SK-N-SH treated with all-trans-retinoic acid at 6 μM for 48 hours (cell line): ENCODE measurements around the gene ATP6V0C.
A peak's percentile ranks its signal among the peaks of the same experiment; 100 is the strongest.

Source experiments
- ATAC-seq: fragments of 200-7000 bp; cut with Tn5 transposase; 3 replicates; pipeline ENCODE4 v1.9.1; 2020; ENCODE audit warnings: mild to moderate bottlenecking, moderate library complexity
- BACH2 ChIP-seq: fragments of 250-450 bp; sonication (Bioruptor Pico); IDR thresholded peaks from 2 replicates; pipeline ENCODE4 v1.9.0; 2021; ENCODE audit warnings: mild to moderate bottlenecking, borderline replicate concordance
- GLIS3 ChIP-seq: fragments of 250-450 bp; sonication (Bioruptor Pico); IDR thresholded peaks from 2 replicates; pipeline ENCODE4 v1.5.0; 2020; ENCODE audit warnings: mild to moderate bottlenecking, moderate library complexity
- OSR1 ChIP-seq: fragments of 250-450 bp; sonication (Bioruptor Pico); IDR thresholded peaks from 2 replicates; pipeline ENCODE4 v1.8.0; 2022; ENCODE audit warnings: moderate library complexity, mild to moderate bottlenecking, inconsistent platforms
- PPARA ChIP-seq: fragments of 250-450 bp; sonication (Bioruptor Pico); IDR thresholded peaks from 2 replicates; pipeline ENCODE4 v1.5.0; 2020; ENCODE audit warnings: mild to moderate bottlenecking, borderline replicate concordance
- RARB ChIP-seq: fragments of 250-450 bp; sonication (Bioruptor Pico); IDR thresholded peaks from 2 replicates; pipeline ENCODE4 v1.8.0; 2021; ENCODE audit warnings: mild to moderate bottlenecking, moderate library complexity
- SNAI2 ChIP-seq: fragments of 250-450 bp; sonication (Bioruptor Pico); IDR thresholded peaks from 2 replicates; pipeline ENCODE4 v1.5.0; 2020; ENCODE audit warnings: mild to moderate bottlenecking, moderate library complexity
- TCF4 ChIP-seq: fragments of 250-450 bp; sonication (Bioruptor Pico); IDR thresholded peaks from 2 replicates; pipeline ENCODE4 v1.8.0; 2021; ENCODE audit warnings: mild to moderate bottlenecking, moderate library complexity, borderline replicate concordance
- ZFP3 ChIP-seq: fragments of 250-450 bp; sonication (Bioruptor Pico); IDR thresholded peaks from 2 replicates; pipeline ENCODE4 v1.5.0; 2020; ENCODE audit warnings: mild to moderate bottlenecking, moderate library complexity
- ZFP30 ChIP-seq: fragments of 450-650 bp; formaldehyde crosslinking; IDR thresholded peaks from 2 replicates; pipeline ENCODE4 v1.5.0; 2022; ENCODE audit warnings: mild to moderate bottlenecking, moderate library complexity
- ZNF565 ChIP-seq: fragments of 450-650 bp; formaldehyde crosslinking; conservative IDR thresholded peaks from 2 replicates; pipeline ENCODE4 v1.5.0; 2020; ENCODE audit warnings: low read depth, mild to moderate bottlenecking, moderate library complexity
- ZNF8 ChIP-seq: fragments of 450-650 bp; formaldehyde crosslinking; IDR thresholded peaks from 2 replicates; pipeline ENCODE4 v1.5.0; 2020; ENCODE audit warnings: mild to moderate bottlenecking, moderate library complexity
- TF ChIP-seq, protein P1 (sequence below): fragments of 250-450 bp; sonication (Bioruptor Pico); IDR thresholded peaks from 2 replicates; pipeline ENCODE4 v1.5.1; 2021; ENCODE audit warnings: mild to moderate bottlenecking, moderate library complexity
- TF ChIP-seq, protein P2 (sequence below): fragments of 250-450 bp; sonication (Bioruptor Pico); IDR thresholded peaks from 2 replicates; pipeline ENCODE4 v1.8.0; 2021; ENCODE audit warnings: low read depth, mild to moderate bottlenecking, moderate library complexity, borderline replicate concordance
- TF ChIP-seq, protein P3 (sequence below): fragments of 250-450 bp; sonication (Bioruptor Pico); IDR thresholded peaks from 2 replicates; pipeline ENCODE4 v1.5.1; 2020; ENCODE audit warnings: low read depth, mild to moderate bottlenecking, moderate library complexity
- TF ChIP-seq, protein P4 (sequence below): fragments of 250-450 bp; sonication (Bioruptor Pico); IDR thresholded peaks from 2 replicates; pipeline ENCODE4 v1.8.0; 2020; ENCODE audit warnings: mild to moderate bottlenecking, moderate library complexity, borderline replicate concordance
- TF ChIP-seq, protein P5 (sequence below): fragments of 250-450 bp; sonication (Bioruptor Pico); IDR thresholded peaks from 2 replicates; pipeline ENCODE4 v1.5.0; 2020; ENCODE audit warnings: mild to moderate bottlenecking, moderate library complexity

The ATP6V0C gene

DNA sequence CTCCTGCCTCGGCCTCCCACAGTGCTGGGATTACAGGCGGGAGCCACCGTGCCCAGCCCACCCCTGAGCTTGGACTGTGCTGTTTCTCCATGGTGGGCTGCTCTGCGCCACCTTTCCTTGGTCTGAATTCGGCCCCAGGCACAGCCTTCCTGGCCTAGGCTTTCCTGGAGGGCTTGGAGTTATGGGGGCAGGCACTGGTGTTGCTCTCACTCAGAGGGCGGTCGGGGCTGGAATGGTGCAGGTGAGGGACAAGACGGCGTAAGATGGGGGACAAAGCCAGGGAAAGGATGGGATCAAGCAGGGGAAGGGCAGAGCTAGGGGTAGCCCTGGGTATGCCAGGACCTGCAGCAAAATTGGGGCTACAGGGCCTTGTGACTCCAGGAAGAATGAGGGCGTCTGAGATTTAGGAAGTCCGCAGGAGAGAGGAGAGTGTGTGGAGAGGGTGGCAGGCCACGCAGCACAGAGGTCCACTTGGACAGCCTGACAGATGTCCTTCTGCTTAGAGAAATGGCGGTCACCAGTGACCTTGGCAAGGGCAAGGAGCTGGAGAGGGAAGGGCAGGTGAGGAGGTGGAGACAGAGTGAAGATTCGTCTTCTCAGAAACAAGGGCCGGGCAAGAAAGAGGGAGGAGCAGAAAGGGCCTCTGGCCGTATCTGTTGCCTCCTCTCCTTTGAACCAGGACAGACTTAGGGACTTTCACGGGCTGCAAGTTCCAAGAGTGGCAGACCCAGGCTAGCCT is 1.6 kb upstream of the ATP6V0C start:
- TF ChIP-seq, protein P1, sequence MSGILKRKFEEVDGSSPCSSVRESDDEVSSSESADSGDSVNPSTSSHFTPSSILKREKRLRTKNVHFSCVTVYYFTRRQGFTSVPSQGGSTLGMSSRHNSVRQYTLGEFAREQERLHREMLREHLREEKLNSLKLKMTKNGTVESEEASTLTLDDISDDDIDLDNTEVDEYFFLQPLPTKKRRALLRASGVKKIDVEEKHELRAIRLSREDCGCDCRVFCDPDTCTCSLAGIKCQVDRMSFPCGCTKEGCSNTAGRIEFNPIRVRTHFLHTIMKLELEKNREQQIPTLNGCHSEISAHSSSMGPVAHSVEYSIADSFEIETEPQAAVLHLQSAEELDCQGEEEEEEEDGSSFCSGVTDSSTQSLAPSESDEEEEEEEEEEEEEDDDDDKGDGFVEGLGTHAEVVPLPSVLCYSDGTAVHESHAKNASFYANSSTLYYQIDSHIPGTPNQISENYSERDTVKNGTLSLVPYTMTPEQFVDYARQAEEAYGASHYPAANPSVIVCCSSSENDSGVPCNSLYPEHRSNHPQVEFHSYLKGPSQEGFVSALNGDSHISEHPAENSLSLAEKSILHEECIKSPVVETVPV = no peak
- TF ChIP-seq, protein P2, sequence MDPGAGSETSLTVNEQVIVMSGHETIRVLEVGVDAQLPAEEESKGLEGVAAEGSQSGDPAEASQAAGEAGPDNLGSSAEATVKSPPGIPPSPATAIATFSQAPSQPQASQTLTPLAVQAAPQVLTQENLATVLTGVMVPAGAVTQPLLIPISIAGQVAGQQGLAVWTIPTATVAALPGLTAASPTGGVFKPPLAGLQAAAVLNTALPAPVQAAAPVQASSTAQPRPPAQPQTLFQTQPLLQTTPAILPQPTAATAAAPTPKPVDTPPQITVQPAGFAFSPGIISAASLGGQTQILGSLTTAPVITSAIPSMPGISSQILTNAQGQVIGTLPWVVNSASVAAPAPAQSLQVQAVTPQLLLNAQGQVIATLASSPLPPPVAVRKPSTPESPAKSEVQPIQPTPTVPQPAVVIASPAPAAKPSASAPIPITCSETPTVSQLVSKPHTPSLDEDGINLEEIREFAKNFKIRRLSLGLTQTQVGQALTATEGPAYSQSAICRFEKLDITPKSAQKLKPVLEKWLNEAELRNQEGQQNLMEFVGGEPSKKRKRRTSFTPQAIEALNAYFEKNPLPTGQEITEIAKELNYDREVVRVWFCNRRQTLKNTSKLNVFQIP (CRISPR knock-in tag) = no peak
- TF ChIP-seq, protein P3, sequence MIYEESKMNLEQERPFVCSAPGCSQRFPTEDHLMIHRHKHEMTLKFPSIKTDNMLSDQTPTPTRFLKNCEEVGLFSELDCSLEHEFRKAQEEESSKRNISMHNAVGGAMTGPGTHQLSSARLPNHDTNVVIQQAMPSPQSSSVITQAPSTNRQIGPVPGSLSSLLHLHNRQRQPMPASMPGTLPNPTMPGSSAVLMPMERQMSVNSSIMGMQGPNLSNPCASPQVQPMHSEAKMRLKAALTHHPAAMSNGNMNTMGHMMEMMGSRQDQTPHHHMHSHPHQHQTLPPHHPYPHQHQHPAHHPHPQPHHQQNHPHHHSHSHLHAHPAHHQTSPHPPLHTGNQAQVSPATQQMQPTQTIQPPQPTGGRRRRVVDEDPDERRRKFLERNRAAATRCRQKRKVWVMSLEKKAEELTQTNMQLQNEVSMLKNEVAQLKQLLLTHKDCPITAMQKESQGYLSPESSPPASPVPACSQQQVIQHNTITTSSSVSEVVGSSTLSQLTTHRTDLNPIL (CRISPR knock-in tag) = no peak
- no peak for TF ChIP-seq OSR1
- no peak for TF ChIP-seq ZNF565
- no peak for TF ChIP-seq RARB (CRISPR knock-in tag)
- ATAC-seq = no peak

DNA sequence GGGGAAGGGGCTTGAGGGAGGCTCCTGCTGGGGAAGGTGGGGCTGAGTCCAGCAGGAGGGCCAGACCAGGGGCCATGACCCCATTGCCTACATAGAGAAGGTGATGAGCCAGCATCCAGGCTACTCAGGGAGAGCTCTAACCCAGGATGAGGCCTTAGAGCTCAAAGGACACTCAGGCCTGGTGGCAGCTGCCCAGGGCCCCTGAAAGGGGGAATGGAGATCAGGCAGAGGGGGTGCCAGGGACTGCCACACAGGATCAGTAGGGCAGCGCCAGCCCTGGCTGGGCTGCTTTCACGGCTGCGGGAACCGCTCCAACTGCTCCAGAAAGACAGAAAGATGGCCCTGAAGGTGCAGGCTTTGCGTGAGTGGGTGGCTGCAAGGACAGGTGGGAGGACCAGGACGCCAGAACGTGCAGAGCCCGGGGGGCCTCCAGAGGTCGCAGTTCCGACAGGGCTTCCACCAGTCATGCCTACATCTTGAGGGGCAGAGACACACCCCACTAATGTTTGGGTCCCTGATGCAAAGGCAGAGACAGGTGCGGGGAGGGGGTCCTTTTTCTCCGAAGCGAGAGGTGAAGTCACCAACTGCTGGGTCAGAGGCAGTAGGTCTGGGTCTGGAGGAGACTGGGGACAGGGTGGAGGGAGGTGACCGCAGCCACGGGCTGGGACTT is 882 bp upstream of the ATP6V0C start:
- peak; percentile 3; the same call in 2 of the 3 replicates for ATAC-seq

DNA sequence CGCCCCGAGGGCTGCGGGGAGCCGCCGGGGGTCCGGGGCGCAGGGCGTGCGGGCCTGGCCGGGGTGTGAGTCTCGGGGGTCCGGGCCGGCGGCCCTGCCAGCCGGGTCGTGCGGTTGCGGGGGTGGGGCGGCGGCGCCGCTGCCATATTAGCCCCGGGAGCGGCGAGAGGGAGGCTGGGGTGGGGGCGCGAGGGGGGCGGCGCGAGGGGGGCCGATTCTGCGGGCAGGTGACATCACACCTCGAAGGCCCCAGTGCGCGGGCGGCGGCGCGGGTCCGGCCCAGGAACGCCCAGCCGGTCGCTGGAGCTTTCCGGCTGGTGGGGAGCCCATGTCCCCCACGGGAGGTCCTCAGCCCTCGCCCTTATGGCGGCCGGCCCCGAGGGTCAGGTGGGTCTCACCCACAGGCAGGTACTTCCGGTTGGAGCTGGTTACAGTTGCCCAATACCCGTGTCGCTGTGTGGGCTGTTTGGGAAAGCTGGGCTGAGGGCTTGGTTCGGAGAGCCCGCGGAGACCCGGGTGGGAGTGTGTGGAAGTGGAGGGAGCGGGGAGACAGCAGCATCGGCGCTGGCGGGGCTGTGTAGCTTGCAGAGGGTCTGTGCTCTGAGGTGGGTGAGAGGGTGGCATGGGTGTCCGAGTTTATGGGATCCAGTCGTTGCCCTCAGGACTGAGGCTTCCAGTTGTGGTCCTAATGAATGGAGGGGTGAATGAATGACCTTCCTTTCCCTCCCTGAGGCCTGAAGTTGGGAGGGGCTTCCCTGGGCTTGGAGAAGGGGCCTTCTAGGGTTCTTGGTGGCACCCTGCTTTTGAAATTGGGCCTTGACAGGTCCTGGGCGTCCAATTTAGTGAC is 804 bp downstream of the ATP6V0C start:
- no peak for ATAC-seq
- TF ChIP-seq ZFP3 (CRISPR knock-in tag) (no peak), RARB (CRISPR knock-in tag) (no peak), PPARA (CRISPR knock-in tag) (no peak), TCF4 (CRISPR knock-in tag) (no peak), GLIS3 (CRISPR knock-in tag) (no peak), ZNF8 (CRISPR knock-in tag) (no peak), ZFP30 (no peak), ZNF565 (no peak)
- TF ChIP-seq, protein P4, sequence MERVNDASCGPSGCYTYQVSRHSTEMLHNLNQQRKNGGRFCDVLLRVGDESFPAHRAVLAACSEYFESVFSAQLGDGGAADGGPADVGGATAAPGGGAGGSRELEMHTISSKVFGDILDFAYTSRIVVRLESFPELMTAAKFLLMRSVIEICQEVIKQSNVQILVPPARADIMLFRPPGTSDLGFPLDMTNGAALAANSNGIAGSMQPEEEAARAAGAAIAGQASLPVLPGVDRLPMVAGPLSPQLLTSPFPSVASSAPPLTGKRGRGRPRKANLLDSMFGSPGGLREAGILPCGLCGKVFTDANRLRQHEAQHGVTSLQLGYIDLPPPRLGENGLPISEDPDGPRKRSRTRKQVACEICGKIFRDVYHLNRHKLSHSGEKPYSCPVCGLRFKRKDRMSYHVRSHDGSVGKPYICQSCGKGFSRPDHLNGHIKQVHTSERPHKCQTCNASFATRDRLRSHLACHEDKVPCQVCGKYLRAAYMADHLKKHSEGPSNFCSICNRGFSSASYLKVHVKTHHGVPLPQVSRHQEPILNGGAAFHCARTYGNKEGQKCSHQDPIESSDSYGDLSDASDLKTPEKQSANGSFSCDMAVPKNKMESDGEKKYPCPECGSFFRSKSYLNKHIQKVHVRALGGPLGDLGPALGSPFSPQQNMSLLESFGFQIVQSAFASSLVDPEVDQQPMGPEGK (CRISPR knock-in tag) = no peak
- TF ChIP-seq, protein P5, sequence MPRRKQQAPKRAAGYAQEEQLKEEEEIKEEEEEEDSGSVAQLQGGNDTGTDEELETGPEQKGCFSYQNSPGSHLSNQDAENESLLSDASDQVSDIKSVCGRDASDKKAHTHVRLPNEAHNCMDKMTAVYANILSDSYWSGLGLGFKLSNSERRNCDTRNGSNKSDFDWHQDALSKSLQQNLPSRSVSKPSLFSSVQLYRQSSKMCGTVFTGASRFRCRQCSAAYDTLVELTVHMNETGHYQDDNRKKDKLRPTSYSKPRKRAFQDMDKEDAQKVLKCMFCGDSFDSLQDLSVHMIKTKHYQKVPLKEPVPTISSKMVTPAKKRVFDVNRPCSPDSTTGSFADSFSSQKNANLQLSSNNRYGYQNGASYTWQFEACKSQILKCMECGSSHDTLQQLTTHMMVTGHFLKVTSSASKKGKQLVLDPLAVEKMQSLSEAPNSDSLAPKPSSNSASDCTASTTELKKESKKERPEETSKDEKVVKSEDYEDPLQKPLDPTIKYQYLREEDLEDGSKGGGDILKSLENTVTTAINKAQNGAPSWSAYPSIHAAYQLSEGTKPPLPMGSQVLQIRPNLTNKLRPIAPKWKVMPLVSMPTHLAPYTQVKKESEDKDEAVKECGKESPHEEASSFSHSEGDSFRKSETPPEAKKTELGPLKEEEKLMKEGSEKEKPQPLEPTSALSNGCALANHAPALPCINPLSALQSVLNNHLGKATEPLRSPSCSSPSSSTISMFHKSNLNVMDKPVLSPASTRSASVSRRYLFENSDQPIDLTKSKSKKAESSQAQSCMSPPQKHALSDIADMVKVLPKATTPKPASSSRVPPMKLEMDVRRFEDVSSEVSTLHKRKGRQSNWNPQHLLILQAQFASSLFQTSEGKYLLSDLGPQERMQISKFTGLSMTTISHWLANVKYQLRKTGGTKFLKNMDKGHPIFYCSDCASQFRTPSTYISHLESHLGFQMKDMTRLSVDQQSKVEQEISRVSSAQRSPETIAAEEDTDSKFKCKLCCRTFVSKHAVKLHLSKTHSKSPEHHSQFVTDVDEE (CRISPR knock-in tag) = no peak

More for the DNA sequence above, 882 bp upstream of the ATP6V0C start:
- TF ChIP-seq RARB (CRISPR knock-in tag) = no peak
- TF ChIP-seq, protein P5 (CRISPR knock-in tag) = no peak
- no peak for TF ChIP-seq SNAI2
- TF ChIP-seq BACH2 (CRISPR knock-in tag) = no peak
